MM.1S (cell line): Measurements from ENCODE around the gene TULP4.

Experiments
- EZH2 ChIP-seq: fragments of 300-600 bp; sonication (generic); optimal IDR thresholded peaks from 2 replicates; pipeline ENCODE3; 2017; ENCODE audit warnings: low read depth, mild to moderate bottlenecking, antibody characterized with exemption, low read length, mixed read lengths
- EZH2phosphoT487 ChIP-seq: fragments of 300-600 bp; sonication (generic); IDR thresholded peaks from 2 replicates; pipeline ENCODE4 v1.6.1; 2018; ENCODE audit warnings: antibody characterized with exemption, low read length
- TF ChIP-seq, protein P1 (sequence below): fragments of 300-600 bp; sonication (generic); IDR thresholded peaks from 2 replicates; pipeline ENCODE4 v1.5.1; 2016; ENCODE audit warnings: antibody characterized with exemption, low read length, mixed read lengths

- TF ChIP-seq, protein P1, sequence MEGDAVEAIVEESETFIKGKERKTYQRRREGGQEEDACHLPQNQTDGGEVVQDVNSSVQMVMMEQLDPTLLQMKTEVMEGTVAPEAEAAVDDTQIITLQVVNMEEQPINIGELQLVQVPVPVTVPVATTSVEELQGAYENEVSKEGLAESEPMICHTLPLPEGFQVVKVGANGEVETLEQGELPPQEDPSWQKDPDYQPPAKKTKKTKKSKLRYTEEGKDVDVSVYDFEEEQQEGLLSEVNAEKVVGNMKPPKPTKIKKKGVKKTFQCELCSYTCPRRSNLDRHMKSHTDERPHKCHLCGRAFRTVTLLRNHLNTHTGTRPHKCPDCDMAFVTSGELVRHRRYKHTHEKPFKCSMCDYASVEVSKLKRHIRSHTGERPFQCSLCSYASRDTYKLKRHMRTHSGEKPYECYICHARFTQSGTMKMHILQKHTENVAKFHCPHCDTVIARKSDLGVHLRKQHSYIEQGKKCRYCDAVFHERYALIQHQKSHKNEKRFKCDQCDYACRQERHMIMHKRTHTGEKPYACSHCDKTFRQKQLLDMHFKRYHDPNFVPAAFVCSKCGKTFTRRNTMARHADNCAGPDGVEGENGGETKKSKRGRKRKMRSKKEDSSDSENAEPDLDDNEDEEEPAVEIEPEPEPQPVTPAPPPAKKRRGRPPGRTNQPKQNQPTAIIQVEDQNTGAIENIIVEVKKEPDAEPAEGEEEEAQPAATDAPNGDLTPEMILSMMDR: no peak
- TF ChIP-seq EZH2 (no peak), EZH2phosphoT487 (no peak)
Observed at GRCh38 chr6:158269657-158270056, 42.6 kb upstream of the TULP4 start.
